HEK293 (cell line): ENCODE results near the gene PLCE1.

Experiments
- CTCF ChIA-PET: fragments of 350-600 bp; formaldehyde crosslinking; extraction: SDS; loops from one replicate; lab custom pipeline; 2021; ENCODE audit warnings: antibody characterized with exemption; lab: Yijun Ruan, JAX
- POLR2A ChIA-PET: fragments of 300-600 bp; formaldehyde crosslinking; extraction: SDS; loops from one replicate; lab custom pipeline; 2020; ENCODE audit warnings: antibody characterized with exemption, inconsistent platforms; lab: Yijun Ruan, JAX
- H3K27ac ChIP-seq: fragments of 200-500 bp; sonication (Bioruptor generic); 2 replicates; pipeline ENCODE4 v1.5.1; 2014; ENCODE audit warnings: low read depth, low read length, control low read depth, inconsistent platforms; ENCODE audit errors: extremely low read depth
- H3K36me3 ChIP-seq, 2 experiments: fragments of 200-500 bp in 1 of 2; sonication (Bioruptor generic) in 1 of 2; 1 replicate in 1 of 2; 2 replicates in 1 of 2; pipeline ENCODE4 v1.5.1; 2014 to 2017; ENCODE audit warnings: inconsistent platforms in 2 of 2, low read length in 2 of 2; ENCODE audit not compliant: control insufficient read depth in 2 of 2, insufficient read depth in 1 of 2
- H3K4me1 ChIP-seq: fragments of 200-500 bp; sonication (Bioruptor generic); 2 replicates; pipeline ENCODE4 v1.5.1; 2014; ENCODE audit warnings: mild to moderate bottlenecking, low read length, inconsistent platforms; ENCODE audit not compliant: control insufficient read depth, insufficient read depth
- H3K4me3 ChIP-seq: 2 replicates; pipeline ENCODE4 v1.5.1; 2011; ENCODE audit warnings: low read depth, mild to moderate bottlenecking, control low read depth, low read length, moderate library complexity
- H3K9me3 ChIP-seq: fragments of 200-500 bp; sonication (Bioruptor generic); 2 replicates; pipeline ENCODE4 v1.5.1; 2014; ENCODE audit warnings: low read depth, low read length, inconsistent platforms; ENCODE audit not compliant: control insufficient read depth, insufficient read depth
- FEZF1 ChIP-seq: fragments of 450-650 bp; formaldehyde crosslinking; IDR thresholded peaks from 2 replicates; pipeline ENCODE4 v1.5.1; 2016; ENCODE audit warnings: missing biosample characterization, missing genetic modification characterization
- GFI1B ChIP-seq: fragments of 450-650 bp; formaldehyde crosslinking; IDR thresholded peaks from 2 replicates; pipeline ENCODE4 v1.5.1; 2016; ENCODE audit warnings: missing biosample characterization, missing genetic modification characterization
- GLI4 ChIP-seq: fragments of 450-650 bp; formaldehyde crosslinking; IDR thresholded peaks from 2 replicates; pipeline ENCODE4 v1.5.1; 2016; ENCODE audit warnings: missing biosample characterization, missing genetic modification characterization
- HOXD13 ChIP-seq: sonication (generic); formaldehyde crosslinking; IDR thresholded peaks from 2 replicates; pipeline ENCODE4 v1.8.0; 2022; ENCODE audit warnings: missing genetic modification reagents, borderline replicate concordance
- MZF1 ChIP-seq: fragments of 450-650 bp; formaldehyde crosslinking; IDR thresholded peaks from 2 replicates; pipeline ENCODE4 v1.5.1; 2017; ENCODE audit warnings: missing biosample characterization, missing genetic modification characterization, borderline replicate concordance
- SP3 ChIP-seq: fragments of 450-650 bp; formaldehyde crosslinking; IDR thresholded peaks from 2 replicates; pipeline ENCODE4 v1.5.1; 2016; ENCODE audit warnings: missing biosample characterization, missing genetic modification characterization
- ZBTB6 ChIP-seq: fragments of 450-650 bp; formaldehyde crosslinking; IDR thresholded peaks from 2 replicates; pipeline ENCODE4 v1.5.1; 2017; ENCODE audit warnings: missing biosample characterization, missing genetic modification characterization
- ZBTB8A ChIP-seq: fragments of 450-650 bp; formaldehyde crosslinking; IDR thresholded peaks from 2 replicates; pipeline ENCODE4 v1.5.1; 2016; ENCODE audit warnings: missing biosample characterization, missing genetic modification characterization
- ZNF121 ChIP-seq: fragments of 450-650 bp; formaldehyde crosslinking; IDR thresholded peaks from 2 replicates; pipeline ENCODE4 v1.5.1; 2016; ENCODE audit warnings: missing biosample characterization, missing genetic modification characterization
- ZNF140 ChIP-seq: fragments of 450-650 bp; formaldehyde crosslinking; IDR thresholded peaks from 2 replicates; pipeline ENCODE4 v1.5.1; 2016; ENCODE audit warnings: missing biosample characterization, missing genetic modification characterization
- ZNF223 ChIP-seq: fragments of 450-650 bp; formaldehyde crosslinking; IDR thresholded peaks from 2 replicates; pipeline ENCODE4 v1.5.1; 2016; ENCODE audit warnings: missing biosample characterization, missing genetic modification characterization
- ZNF324 ChIP-seq: fragments of 450-650 bp; formaldehyde crosslinking; IDR thresholded peaks from 2 replicates; pipeline ENCODE4 v1.5.1; 2016; ENCODE audit warnings: missing biosample characterization, missing genetic modification characterization
- ZNF341 ChIP-seq: fragments of 450-650 bp; formaldehyde crosslinking; IDR thresholded peaks from 2 replicates; pipeline ENCODE4; 2016; ENCODE audit warnings: low read depth, missing biosample characterization, missing genetic modification characterization
- ZNF354C ChIP-seq: fragments of 450-650 bp; formaldehyde crosslinking; IDR thresholded peaks from 2 replicates; pipeline ENCODE4 v1.5.1; 2016; ENCODE audit warnings: missing biosample characterization, missing genetic modification characterization, low read depth, borderline replicate concordance
- ZNF501 ChIP-seq: fragments of 450-650 bp; formaldehyde crosslinking; IDR thresholded peaks from 2 replicates; pipeline ENCODE4 v1.5.1; 2016; ENCODE audit warnings: missing biosample characterization, missing genetic modification characterization
- ZNF544 ChIP-seq: fragments of 450-650 bp; formaldehyde crosslinking; IDR thresholded peaks from 2 replicates; pipeline ENCODE4 v1.5.0; 2017; ENCODE audit warnings: missing biosample characterization, missing genetic modification characterization
- ZNF561 ChIP-seq: fragments of 450-650 bp; IDR thresholded peaks from 2 replicates; pipeline ENCODE4 v1.5.1; 2018; ENCODE audit warnings: missing biosample characterization, missing genetic modification characterization, borderline replicate concordance
- ZNF600 ChIP-seq: fragments of 450-650 bp; formaldehyde crosslinking; IDR thresholded peaks from 2 replicates; pipeline ENCODE4 v1.5.1; 2016; ENCODE audit warnings: missing biosample characterization, missing genetic modification characterization
- ZNF623 ChIP-seq: fragments of 450-650 bp; formaldehyde crosslinking; IDR thresholded peaks from 2 replicates; pipeline ENCODE4 v1.5.1; 2016; ENCODE audit warnings: missing biosample characterization, missing genetic modification characterization
- ZNF654 ChIP-seq: fragments of 450-650 bp; formaldehyde crosslinking; IDR thresholded peaks from 2 replicates; pipeline ENCODE4 v1.5.1; 2016; ENCODE audit warnings: low read depth, missing biosample characterization, missing genetic modification characterization
- ZNF791 ChIP-seq: fragments of 450-650 bp; formaldehyde crosslinking; IDR thresholded peaks from 2 replicates; pipeline ENCODE4 v1.5.1; 2016; ENCODE audit warnings: missing biosample characterization, missing genetic modification characterization
- ZSCAN30 ChIP-seq: fragments of 450-650 bp; IDR thresholded peaks from 2 replicates; pipeline ENCODE4 v1.5.1; 2018; ENCODE audit warnings: missing biosample characterization, mild to moderate bottlenecking, missing genetic modification characterization, moderate library complexity
- TF ChIP-seq, protein P1 (sequence below): fragments of 450-650 bp; formaldehyde crosslinking; IDR thresholded peaks from 2 replicates; pipeline ENCODE4 v1.5.1; 2016; ENCODE audit warnings: missing biosample characterization, missing genetic modification characterization
- TF ChIP-seq, protein P2 (sequence below): fragments of 450-650 bp; formaldehyde crosslinking; IDR thresholded peaks from 2 replicates; pipeline ENCODE4 v1.5.1; 2016; ENCODE audit warnings: missing biosample characterization, missing genetic modification characterization
- TF ChIP-seq, protein P3 (sequence below): fragments of 450-650 bp; formaldehyde crosslinking; IDR thresholded peaks from 2 replicates; pipeline ENCODE4 v1.5.1; 2016; ENCODE audit warnings: missing biosample characterization, missing genetic modification characterization

Gene PLCE1

GRCh38 chr10:93995598-93996271 lies 2.0 kb downstream of the PLCE1 start:
- Histone ChIP-seq H3K4me3 (no peak overlapping the region), H3K4me1 (peaks cover 24% of the 10 kb centered on the region), H3K9me3 (no peaks in the 10 kb centered on the region), H3K36me3 (no peaks in the 10 kb centered on the region), H3K27ac (no peak overlapping the region)
- ChIA-PET CTCF (interaction anchor here (0.6 to 0.9 kb wide), 2 partner anchors 10 to 81 kb away, joined by 3 to 4 read pairs; no protein-coding TSS in a partner anchor), POLR2A (no interaction called here)
- TF ChIP-seq, protein P1, sequence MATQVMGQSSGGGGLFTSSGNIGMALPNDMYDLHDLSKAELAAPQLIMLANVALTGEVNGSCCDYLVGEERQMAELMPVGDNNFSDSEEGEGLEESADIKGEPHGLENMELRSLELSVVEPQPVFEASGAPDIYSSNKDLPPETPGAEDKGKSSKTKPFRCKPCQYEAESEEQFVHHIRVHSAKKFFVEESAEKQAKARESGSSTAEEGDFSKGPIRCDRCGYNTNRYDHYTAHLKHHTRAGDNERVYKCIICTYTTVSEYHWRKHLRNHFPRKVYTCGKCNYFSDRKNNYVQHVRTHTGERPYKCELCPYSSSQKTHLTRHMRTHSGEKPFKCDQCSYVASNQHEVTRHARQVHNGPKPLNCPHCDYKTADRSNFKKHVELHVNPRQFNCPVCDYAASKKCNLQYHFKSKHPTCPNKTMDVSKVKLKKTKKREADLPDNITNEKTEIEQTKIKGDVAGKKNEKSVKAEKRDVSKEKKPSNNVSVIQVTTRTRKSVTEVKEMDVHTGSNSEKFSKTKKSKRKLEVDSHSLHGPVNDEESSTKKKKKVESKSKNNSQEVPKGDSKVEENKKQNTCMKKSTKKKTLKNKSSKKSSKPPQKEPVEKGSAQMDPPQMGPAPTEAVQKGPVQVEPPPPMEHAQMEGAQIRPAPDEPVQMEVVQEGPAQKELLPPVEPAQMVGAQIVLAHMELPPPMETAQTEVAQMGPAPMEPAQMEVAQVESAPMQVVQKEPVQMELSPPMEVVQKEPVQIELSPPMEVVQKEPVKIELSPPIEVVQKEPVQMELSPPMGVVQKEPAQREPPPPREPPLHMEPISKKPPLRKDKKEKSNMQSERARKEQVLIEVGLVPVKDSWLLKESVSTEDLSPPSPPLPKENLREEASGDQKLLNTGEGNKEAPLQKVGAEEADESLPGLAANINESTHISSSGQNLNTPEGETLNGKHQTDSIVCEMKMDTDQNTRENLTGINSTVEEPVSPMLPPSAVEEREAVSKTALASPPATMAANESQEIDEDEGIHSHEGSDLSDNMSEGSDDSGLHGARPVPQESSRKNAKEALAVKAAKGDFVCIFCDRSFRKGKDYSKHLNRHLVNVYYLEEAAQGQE (tag by site-specific recombination): no peak
- peak; percentile 38; the same call in 1 of the 2 replicates for TF ChIP-seq ZNF600

DNA sequence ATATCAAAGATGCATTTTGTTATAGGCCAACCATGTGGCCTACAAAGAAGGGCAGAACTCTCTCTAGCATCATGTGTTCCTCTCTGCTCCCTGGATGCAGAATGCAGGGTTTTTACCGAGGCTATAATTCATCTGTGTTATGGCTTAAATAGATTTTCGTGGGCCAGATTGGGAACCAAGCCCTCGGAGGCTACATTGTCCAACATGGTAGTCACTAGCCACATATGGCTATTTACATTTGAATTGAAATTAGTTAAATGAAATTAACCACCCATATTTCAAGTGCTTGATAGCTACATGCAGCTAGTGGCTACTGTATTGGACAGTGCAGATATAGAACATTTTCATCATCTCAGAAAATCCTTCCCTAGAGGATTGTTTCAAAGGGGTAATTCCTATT lies 2.8 kb downstream of the PLCE1 start:
- ChIA-PET POLR2A (no interaction called here), CTCF (interaction anchor here (0.6 kb wide), 1 partner anchor 9 kb away, joined by 3 read pairs; no protein-coding TSS in a partner anchor)
- no peak overlapping the region for H3K4me3 ChIP-seq
- TF ChIP-seq ZNF121 (tag by site-specific recombination): no peak
- TF ChIP-seq ZNF544: no peak
- no peak for TF ChIP-seq ZNF791 (tag by site-specific recombination)
- TF ChIP-seq ZNF623 (tag by site-specific recombination): no peak
- TF ChIP-seq, protein P2, sequence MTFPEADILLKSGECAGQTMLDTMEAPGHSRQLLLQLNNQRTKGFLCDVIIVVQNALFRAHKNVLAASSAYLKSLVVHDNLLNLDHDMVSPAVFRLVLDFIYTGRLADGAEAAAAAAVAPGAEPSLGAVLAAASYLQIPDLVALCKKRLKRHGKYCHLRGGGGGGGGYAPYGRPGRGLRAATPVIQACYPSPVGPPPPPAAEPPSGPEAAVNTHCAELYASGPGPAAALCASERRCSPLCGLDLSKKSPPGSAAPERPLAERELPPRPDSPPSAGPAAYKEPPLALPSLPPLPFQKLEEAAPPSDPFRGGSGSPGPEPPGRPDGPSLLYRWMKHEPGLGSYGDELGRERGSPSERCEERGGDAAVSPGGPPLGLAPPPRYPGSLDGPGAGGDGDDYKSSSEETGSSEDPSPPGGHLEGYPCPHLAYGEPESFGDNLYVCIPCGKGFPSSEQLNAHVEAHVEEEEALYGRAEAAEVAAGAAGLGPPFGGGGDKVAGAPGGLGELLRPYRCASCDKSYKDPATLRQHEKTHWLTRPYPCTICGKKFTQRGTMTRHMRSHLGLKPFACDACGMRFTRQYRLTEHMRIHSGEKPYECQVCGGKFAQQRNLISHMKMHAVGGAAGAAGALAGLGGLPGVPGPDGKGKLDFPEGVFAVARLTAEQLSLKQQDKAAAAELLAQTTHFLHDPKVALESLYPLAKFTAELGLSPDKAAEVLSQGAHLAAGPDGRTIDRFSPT: no peak
- no peak for TF ChIP-seq GLI4 (tag by site-specific recombination)
- TF ChIP-seq ZNF341 (tag by site-specific recombination): no peak
- no peak for TF ChIP-seq ZNF501 (tag by site-specific recombination)
- TF ChIP-seq ZNF561 (tag by site-specific recombination): no peak
- no peak for TF ChIP-seq ZBTB8A (tag by site-specific recombination)
- TF ChIP-seq SP3 (tag by site-specific recombination): no peak
- TF ChIP-seq GFI1B (tag by site-specific recombination): no peak
- no peak for TF ChIP-seq MZF1 (tag by site-specific recombination)
- TF ChIP-seq ZNF140 (tag by site-specific recombination): no peak
- no peaks in the 10 kb centered on the region for H3K9me3 ChIP-seq
- H3K36me3 ChIP-seq: no peaks in the 10 kb centered on the region
- H3K4me1 ChIP-seq: peaks cover 18% of the 10 kb centered on the region
- no peak overlapping the region for H3K27ac ChIP-seq

- CTCF ChIA-PET: interaction anchor here (0.6 kb wide), 2 partner anchors 11 to 67 kb away, joined by 3 to 8 read pairs; no protein-coding TSS in a partner anchor
- POLR2A ChIA-PET: interaction anchor here (0.6 kb wide), 1 partner anchor 106 kb away, joined by 3 read pairs; no protein-coding TSS in a partner anchor
- H3K4me1 ChIP-seq: peaks cover 8% of the 10 kb centered on the region
- H3K27ac ChIP-seq: no peak overlapping the region
- no peak overlapping the region for H3K4me3 ChIP-seq
- H3K36me3 ChIP-seq: no peaks in the 10 kb centered on the region
- H3K9me3 ChIP-seq: no peaks in the 10 kb centered on the region
- TF ChIP-seq ZNF354C (no peak), ZBTB6 (tag by site-specific recombination) (no peak), HOXD13 (no peak), ZNF654 (tag by site-specific recombination) (no peak), ZSCAN30 (tag by site-specific recombination) (no peak), ZNF324 (tag by site-specific recombination) (no peak), GLI4 (tag by site-specific recombination) (no peak), ZNF223 (tag by site-specific recombination) (no peak), FEZF1 (no peak)
- TF ChIP-seq, protein P3, sequence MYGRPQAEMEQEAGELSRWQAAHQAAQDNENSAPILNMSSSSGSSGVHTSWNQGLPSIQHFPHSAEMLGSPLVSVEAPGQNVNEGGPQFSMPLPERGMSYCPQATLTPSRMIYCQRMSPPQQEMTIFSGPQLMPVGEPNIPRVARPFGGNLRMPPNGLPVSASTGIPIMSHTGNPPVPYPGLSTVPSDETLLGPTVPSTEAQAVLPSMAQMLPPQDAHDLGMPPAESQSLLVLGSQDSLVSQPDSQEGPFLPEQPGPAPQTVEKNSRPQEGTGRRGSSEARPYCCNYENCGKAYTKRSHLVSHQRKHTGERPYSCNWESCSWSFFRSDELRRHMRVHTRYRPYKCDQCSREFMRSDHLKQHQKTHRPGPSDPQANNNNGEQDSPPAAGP (tag by site-specific recombination): no peak
These were observed 3.8 kb downstream of the PLCE1 start for GRCh38 chr10:93997546-93997945.
